Gastrocnemius medialis (tissue), 4 donors: ENCODE results near the gene ERP29. TPM values are rescaled to one million over a fixed set of nuclear protein-coding genes. Genes with fewer than 3 reads are reported as not detected.

Experiments
- ATAC-seq, 2 donors: fragments of 150-250 bp; one replicate each; pipeline ENCODE4 v1.9.1; 2016
- DNase-seq, 2 donors: peaks; one replicate each; pipeline ENCODE4 v3.0.0-alpha.2; 2019
- H3K27ac ChIP-seq, 4 donors: fragments of 200-600 bp; sonication (generic); 1 replicate in 1 of 4; 2 replicates in 3 of 4; pipeline ENCODE4 v1.5.1; 2016 to 2018; ENCODE audit warnings: mild to moderate bottlenecking in 2 of 4, moderate library complexity in 1 of 4
- H3K27me3 ChIP-seq, 3 donors: fragments of 200-600 bp; sonication (generic) in 2 of 3; 1 replicate in 1 of 3; 2 replicates in 2 of 3; pipeline versions ENCODE4 v1.5.1 to v1.6.0; 2016 to 2019; ENCODE audit warnings: mild to moderate bottlenecking in 1 of 3, moderate library complexity in 1 of 3
- H3K36me3 ChIP-seq, 2 donors: fragments of 200-600 bp; sonication (generic) in 1 of 2; one replicate each; pipeline ENCODE4 v1.5.1; 2017 to 2018
- H3K4me1 ChIP-seq, 2 donors: fragments of 200-600 bp; sonication (generic) in 1 of 2; one replicate each; pipeline ENCODE4 v1.5.1; 2016 to 2017; ENCODE audit warnings: mild to moderate bottlenecking in 2 of 2
- H3K4me3 ChIP-seq, 4 donors: fragments of 200-600 bp; sonication (generic) in 3 of 4; 1 replicate in 1 of 4; 2 replicates in 3 of 4; pipeline ENCODE4 v1.5.1; 2016 to 2019; ENCODE audit warnings: mild to moderate bottlenecking in 2 of 4
- H3K9me3 ChIP-seq, 3 donors: fragments of 200-600 bp; sonication (generic) in 2 of 3; 1 replicate in 1 of 3; 2 replicates in 2 of 3; pipeline ENCODE4 v1.5.1; 2016 to 2019
- CTCF ChIP-seq, 5 experiments: fragments of 450-650 bp in 3 of 5; fragments of 200-600 bp in 2 of 5; sonication (generic) in 2 of 5; IDR thresholded peaks in 4 of 5; conservative IDR thresholded peaks in 1 of 5; 1 replicate in 4 of 5; 2 replicates in 1 of 5; pipeline ENCODE4 v1.5.1; 2016 to 2019; ENCODE audit warnings: antibody characterized with exemption in 5 of 5, mild to moderate bottlenecking in 3 of 5, moderate library complexity in 3 of 5
- POLR2A ChIP-seq, 2 donors: fragments of 450-650 bp; IDR thresholded peaks; one replicate each; pipeline ENCODE4 v1.6.1; 2017; ENCODE audit warnings: antibody characterized with exemption in 2 of 2, mild to moderate bottlenecking in 2 of 2, moderate library complexity in 2 of 2
- in situ Hi-C, 4 donors: fragments of 200-750 bp; cut with MboI; loops; one replicate each; pipeline versions ENCODE4 v1.15.0 to v1.8.0; 2017; ENCODE audit warnings: low sequenced_read_pairs in 4 of 4
- intact Hi-C: fragments of 100-400 bp; cut with DNase I; formaldehyde crosslinking; loops from one replicate; pipeline ENCODE4 v1.15.1; 2023; ENCODE audit warnings: low total_unique reads
- total RNA-seq, 4 donors: library from RNA; depleted of rRNA; stranded (reverse); fragments of >200 nt; gene quantifications; one replicate each; pipeline versions ENCODE4 v1.1.0 to v1.2.3, GENCODE V29; 2016

The ERP29 gene
- 10 to 100 TPM in 3 of 4 donors, 1 to 10 TPM in 1; 9.9 to 20.9 (median 16.8) TPM for total RNA-seq

DNA sequence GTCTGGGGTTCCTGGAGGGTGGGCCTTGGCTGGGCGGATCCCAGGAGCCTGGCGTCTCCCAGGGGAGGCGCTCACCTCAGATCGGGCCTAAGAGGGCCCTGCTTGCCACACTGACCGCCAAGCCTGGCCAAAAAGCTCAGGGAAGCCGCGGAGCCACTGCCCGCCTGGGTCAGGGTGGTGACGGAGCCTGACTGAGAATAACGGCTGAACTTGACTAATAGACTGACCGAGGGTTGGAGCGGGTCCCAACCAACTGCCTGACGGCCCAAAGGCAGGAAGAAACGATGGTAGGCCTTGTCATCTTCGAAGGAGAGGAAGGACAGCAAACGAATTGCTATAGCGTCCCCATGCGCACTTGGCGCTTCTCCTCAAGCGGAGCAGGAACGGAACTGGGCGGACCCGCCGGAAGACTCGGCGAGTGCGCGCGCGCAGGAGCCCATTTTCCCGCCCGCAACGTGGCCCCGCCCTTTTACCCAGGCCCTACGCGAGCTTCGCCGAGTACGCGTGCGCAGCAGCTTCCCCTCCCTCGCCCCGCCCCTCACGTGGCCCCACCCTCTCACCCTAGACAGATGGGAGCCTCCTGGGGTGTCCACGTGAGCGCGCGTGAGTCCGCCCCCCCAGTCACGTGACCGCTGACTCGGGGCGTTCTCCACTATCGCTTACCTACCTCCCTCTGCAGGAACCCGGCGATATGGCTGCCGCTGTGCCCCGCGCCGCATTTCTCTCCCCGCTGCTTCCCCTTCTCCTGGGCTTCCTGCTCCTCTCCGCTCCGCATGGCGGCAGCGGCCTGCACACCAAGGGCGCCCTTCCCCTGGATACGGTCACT lies at the start of gene ERP29, which contains the start of gene TMEM116:
ERP29 (plus strand) TSS at position 652 of the 826 bp plus-strand sequence; CDS start at position 692, 40 bp downstream.
TMEM116 (minus strand) TSS at position 391 of the 826 bp plus-strand sequence. CDS start 7,895 bp downstream, outside the sequence.
- Histone ChIP-seq H3K9me3 (no peaks in the 10 kb centered on the region), H3K4me3 (peak within 1 kb of the TSS; percentile 89 to 98 (median 96)), H3K36me3 (peaks cover 0 to 10% of the 10 kb centered on the region in 2 donors), H3K4me1 (peaks cover 24 to 31% of the 10 kb centered on the region in 2 donors), H3K27me3 (no peaks in the 10 kb centered on the region), H3K27ac (peak within 1 kb of the TSS; percentile 93 to 98 (median 97))
- in situ Hi-C loops: loop anchor here in 1 of 4 donors (10.0 kb wide), 1 partner anchor 68 kb away; no protein-coding TSS in a partner anchor
- TF ChIP-seq CTCF (IDR thresholded peaks at IDR 0.05 in 4 of 5, conservative IDR thresholded peaks at IDR 0.05 in 1 of 5): peak; percentile 72 to 81 (median 78)
- TF ChIP-seq POLR2A (IDR thresholded peaks at IDR 0.05): peak; percentile 96 to 97
- DNase-seq (peak; percentile 99 to 100), ATAC-seq (peak; percentile 87 to 88)
- intact Hi-C loops: loop anchor here (1.0 to 5.0 kb wide), 3 partner anchors 68 to 171 kb away; partner anchors contain the start of genes MAPKAPK5 and NAA25

DNA sequence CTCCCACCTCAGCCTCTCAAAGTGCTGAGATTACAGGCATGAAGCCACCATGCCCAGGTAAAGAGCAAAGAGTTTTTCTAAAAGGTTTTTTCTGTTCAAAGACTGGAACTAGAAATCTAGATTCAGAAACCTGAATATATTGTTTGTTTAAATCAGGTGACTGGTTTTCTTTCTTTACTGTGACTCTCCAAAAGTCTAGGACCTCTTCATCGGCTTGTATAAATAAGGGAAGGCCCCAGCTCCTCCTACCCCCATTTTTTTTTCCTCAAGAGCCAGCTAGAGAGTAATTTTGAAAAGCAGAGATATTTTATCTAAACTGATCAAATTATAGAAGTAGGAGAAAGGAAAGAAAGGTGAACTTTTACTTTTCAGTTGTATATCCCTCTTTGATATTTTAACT lies 48.3 kb upstream of the ERP29 start:
- Histone ChIP-seq H3K4me1 (no peaks in the 10 kb centered on the region), H3K27me3 (no peaks in the 10 kb centered on the region), H3K9me3 (no peaks in the 10 kb centered on the region), H3K27ac (no peak overlapping the region), H3K36me3 (no peaks in the 10 kb centered on the region), H3K4me3 (no peak overlapping the region)
- intact Hi-C loops (no loop called here), in situ Hi-C loops (no loop called here)
- ATAC-seq: no peak
- no peak for DNase-seq
- TF ChIP-seq CTCF (IDR thresholded peaks at IDR 0.05 in 4 of 5, conservative IDR thresholded peaks at IDR 0.05 in 1 of 5): no peak
- no peak for TF ChIP-seq POLR2A (IDR thresholded peaks at IDR 0.05)

DNA sequence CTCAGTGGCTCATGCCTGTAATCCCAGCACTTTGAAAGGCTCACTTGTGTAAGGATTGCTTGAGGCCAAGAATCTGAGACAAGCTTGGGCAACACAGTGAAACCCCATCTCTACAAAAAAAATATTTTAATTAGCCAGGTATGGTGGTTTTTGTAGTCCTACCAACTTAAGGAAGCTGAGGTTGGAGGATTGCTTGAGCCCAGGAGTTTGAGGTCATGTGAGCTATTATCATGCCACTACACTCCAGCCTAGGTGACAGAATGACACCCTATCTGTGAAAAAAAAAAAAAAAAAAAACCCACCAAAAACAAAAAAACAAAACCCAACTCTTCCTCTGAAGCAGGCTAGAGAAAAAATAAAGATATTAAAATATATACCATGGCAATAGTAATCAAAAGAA lies 41.4 kb upstream of the ERP29 start:
- TF ChIP-seq POLR2A (IDR thresholded peaks at IDR 0.05): no peak
- TF ChIP-seq CTCF (IDR thresholded peaks at IDR 0.05 in 4 of 5, conservative IDR thresholded peaks at IDR 0.05 in 1 of 5): no peak
- intact Hi-C loops (no loop called here), in situ Hi-C loops (no loop called here)
- no peaks in the 10 kb centered on the region for H3K9me3 ChIP-seq
- no peaks in the 10 kb centered on the region for H3K36me3 ChIP-seq
- H3K4me3 ChIP-seq: no peak overlapping the region
- H3K27me3 ChIP-seq: no peaks in the 10 kb centered on the region
- ATAC-seq: no peak
- DNase-seq: no peak
- H3K4me1 ChIP-seq: no peaks in the 10 kb centered on the region
- H3K27ac ChIP-seq: no peak overlapping the region

GRCh38 chr12:111975161-111975931 lies 37.9 kb upstream of the ERP29 start:
- Histone ChIP-seq H3K27me3 (no peaks in the 10 kb centered on the region), H3K9me3 (no peaks in the 10 kb centered on the region), H3K4me1 (no peaks in the 10 kb centered on the region), H3K36me3 (no peaks in the 10 kb centered on the region), H3K4me3 (no peak overlapping the region), H3K27ac (no peak overlapping the region)
- DNase-seq: no peak
- in situ Hi-C loops (no loop called here), intact Hi-C loops (no loop called here)
- no peak for TF ChIP-seq CTCF (IDR thresholded peaks at IDR 0.05 in 4 of 5, conservative IDR thresholded peaks at IDR 0.05 in 1 of 5)
- no peak for TF ChIP-seq POLR2A (IDR thresholded peaks at IDR 0.05)
- no peak for ATAC-seq
